Measurements from ENCODE around the gene DPAGT1. TPM values are rescaled to one million over a fixed set of nuclear protein-coding genes. Genes with fewer than 3 reads are reported as not detected.

Gene DPAGT1
- total RNA-seq, 4 donors from 2014 or later = 18.9 to 46.9 (median 27.5) TPM

- 68% methylated on average over 7 of the region's 7 CpGs for WGBS, 2 donors
- no peak overlapping the region for H3K4me3 ChIP-seq (ENCODE audit: low read depth, poor library complexity, severe bottlenecking)
- intact Hi-C loops (cut with DNase I; ENCODE audit: low total_unique reads) = no loop called here
- no peak for DNase-seq (ENCODE audit: low spot score in 2 of 2)
- TF ChIP-seq CTCF (IDR thresholded peaks at IDR 0.05) = no peak
- no peak for TF ChIP-seq POLR2A (IDR thresholded peaks at IDR 0.05)
Measured at GRCh38 chr11:119081682-119082260, 19.9 kb downstream of the DPAGT1 start.

DNA sequence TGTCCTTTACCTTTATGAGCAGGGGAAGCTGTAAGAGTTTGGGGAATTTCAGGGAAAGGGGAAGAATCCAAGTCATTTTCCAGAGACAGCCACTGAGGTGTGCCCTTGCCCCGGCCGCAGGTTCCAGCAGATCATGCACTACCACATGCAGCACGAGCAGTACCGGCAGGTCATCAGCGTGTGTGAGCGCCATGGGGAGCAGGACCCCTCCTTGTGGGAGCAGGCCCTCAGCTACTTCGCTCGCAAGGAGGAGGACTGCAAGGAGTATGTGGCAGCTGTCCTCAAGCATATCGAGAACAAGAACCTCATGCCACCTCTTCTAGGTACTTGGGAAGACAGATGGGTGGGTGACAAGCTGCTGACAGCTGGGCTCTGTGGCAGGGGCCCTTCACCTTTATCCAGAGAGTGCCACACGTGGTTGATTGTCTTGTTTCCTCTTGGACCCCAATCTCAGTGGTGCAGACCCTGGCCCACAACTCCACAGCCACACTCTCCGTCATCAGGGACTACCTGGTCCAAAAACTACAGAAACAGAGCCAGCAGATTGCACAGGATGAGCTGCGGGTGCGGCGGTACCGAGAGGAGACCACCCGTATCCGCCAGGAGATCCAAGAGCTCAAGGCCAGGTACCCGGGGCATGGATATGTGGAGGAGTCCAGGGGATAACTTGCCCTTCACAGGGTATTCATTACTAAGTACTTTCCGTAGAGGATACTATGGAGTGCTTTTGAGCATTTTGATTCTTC, 22.8 kb downstream of the DPAGT1 start:
- 90 to 94% methylated on average over 19 of the region's 19 CpGs for WGBS, 2 donors
- TF ChIP-seq CTCF (IDR thresholded peaks at IDR 0.05) (no peak), POLR2A (IDR thresholded peaks at IDR 0.05) (no peak)

GRCh38 chr11:119077839-119078238, 23.8 kb downstream of the DPAGT1 start:
- no peak for TF ChIP-seq CTCF (IDR thresholded peaks at IDR 0.05)
- TF ChIP-seq POLR2A (IDR thresholded peaks at IDR 0.05) = no peak
- 83 to 94% methylated on average over 11 of the region's 11 CpGs for WGBS, 2 donors
- intact Hi-C loops (cut with DNase I; ENCODE audit: low total_unique reads) = no loop called here

More for the DNA sequence above, 22.8 kb downstream of the DPAGT1 start:
- no peak for DNase-seq (ENCODE audit: low spot score in 2 of 2)
- intact Hi-C loops (cut with DNase I; ENCODE audit: low total_unique reads) = no loop called here
- no peak overlapping the region for H3K4me3 ChIP-seq (ENCODE audit: low read depth, poor library complexity, severe bottlenecking)

GRCh38 chr11:119067371-119068222, 34.1 kb downstream of the DPAGT1 start, which contains the start of gene VPS11:
VPS11 (plus strand) TSS chr11:119067818; CDS start chr11:119067824, 6 bp downstream.
- intact Hi-C loops (cut with DNase I; ENCODE audit: low total_unique reads) = no loop called here
- peak; percentile 98 to 100 for DNase-seq (ENCODE audit: low spot score in 2 of 2)
- H3K4me3 ChIP-seq (ENCODE audit: low read depth, poor library complexity, severe bottlenecking) = peak within 1 kb of the TSS; percentile 94
- TF ChIP-seq POLR2A (IDR thresholded peaks at IDR 0.05) (peak in 1 of 2 donors; percentile 10), CTCF (IDR thresholded peaks at IDR 0.05) (no peak)
- 0 to 1% methylated on average over 39 to 49 of the region's 49 CpGs for WGBS, 2 donors

More at GRCh38 chr11:119077839-119078238, 23.8 kb downstream of the DPAGT1 start:
- DNase-seq (ENCODE audit: low spot score in 2 of 2) = no peak
- H3K4me3 ChIP-seq (ENCODE audit: low read depth, poor library complexity, severe bottlenecking) = no peak overlapping the region

GRCh38 chr11:119065369-119065768, 36.3 kb downstream of the DPAGT1 start:
- WGBS, 2 donors = 67% methylated on average over 4 of the region's 4 CpGs
- H3K4me3 ChIP-seq (ENCODE audit: low read depth, poor library complexity, severe bottlenecking) = no peak overlapping the region
- intact Hi-C loops (cut with DNase I; ENCODE audit: low total_unique reads) = no loop called here
- no peak for DNase-seq (ENCODE audit: low spot score in 2 of 2)
- TF ChIP-seq CTCF (IDR thresholded peaks at IDR 0.05) (no peak), POLR2A (IDR thresholded peaks at IDR 0.05) (no peak)
